GDM1 (cell line): ENCODE measurements around the gene TGFB2.

Source experiments
- DNase-seq: peaks from one replicate; lab custom pipeline; 2025; lab: John Stamatoyannopoulos, UW

The TGFB2 gene

GRCh38 chr1:218390618-218391017 lies 45.5 kb downstream of the TGFB2 start:
- DNase-seq = no peak

GRCh38 chr1:218392780-218393179 lies 47.6 kb downstream of the TGFB2 start:
- DNase-seq = no peak

- no peak for DNase-seq
Observed at GRCh38 chr1:218394416-218394815, 49.3 kb downstream of the TGFB2 start.

GRCh38 chr1:218394989-218395388 lies 49.9 kb downstream of the TGFB2 start:
- DNase-seq = no peak

GRCh38 chr1:218395916-218396315 lies 50.8 kb downstream of the TGFB2 start:
- no peak for DNase-seq

GRCh38 chr1:218397752-218398339 lies 52.7 kb downstream of the TGFB2 start:
- no peak for DNase-seq

- DNase-seq = no peak
Observed at GRCh38 chr1:218400624-218401023, 55.5 kb downstream of the TGFB2 start.

GRCh38 chr1:218401441-218401997 lies 56.4 kb downstream of the TGFB2 start:
- DNase-seq = no peak

GRCh38 chr1:218401998-218402785 lies 57.1 kb downstream of the TGFB2 start:
- no peak for DNase-seq

GRCh38 chr1:218402786-218403120 lies 57.6 kb downstream of the TGFB2 start:
- DNase-seq = no peak

GRCh38 chr1:218403300-218403699 lies 58.2 kb downstream of the TGFB2 start:
- DNase-seq = no peak

- DNase-seq = no peak
Observed at GRCh38 chr1:218407630-218408029, 62.5 kb downstream of the TGFB2 start.

- DNase-seq = no peak
Observed at GRCh38 chr1:218408135-218408534, 63.0 kb downstream of the TGFB2 start.

- no peak for DNase-seq
Observed at GRCh38 chr1:218408942-218409341, 63.8 kb downstream of the TGFB2 start.

GRCh38 chr1:218409946-218410510 lies 64.9 kb downstream of the TGFB2 start:
- DNase-seq = no peak

GRCh38 chr1:218411101-218411500 lies 66.0 kb downstream of the TGFB2 start:
- no peak for DNase-seq

- DNase-seq = no peak
Observed at GRCh38 chr1:218412171-218412570, 67.0 kb downstream of the TGFB2 start.

GRCh38 chr1:218413179-218413578 lies 68.0 kb downstream of the TGFB2 start:
- no peak for DNase-seq

GRCh38 chr1:218414060-218414728 lies 69.1 kb downstream of the TGFB2 start:
- no peak for DNase-seq

GRCh38 chr1:218415726-218416125 lies 70.6 kb downstream of the TGFB2 start:
- DNase-seq = no peak

- DNase-seq = no peak
Observed at GRCh38 chr1:218421531-218421930, 76.4 kb downstream of the TGFB2 start.

GRCh38 chr1:218424502-218424901 lies 79.4 kb downstream of the TGFB2 start:
- DNase-seq = no peak
